OCI-LY1 (cell line): ENCODE measurements around the gene ZGRF1.

ENCODE experiments used
- CTCF ChIP-seq: fragments of 200-600 bp; sonication (generic), shearing (Covaris generic); IDR thresholded peaks from 2 replicates; pipeline ENCODE4 v1.5.1; 2017; ENCODE audit warnings: mild to moderate bottlenecking, antibody characterized with exemption, low read length, moderate library complexity, mixed read lengths
- EZH2 ChIP-seq: fragments of 200-600 bp; sonication (generic), shearing (Covaris generic); IDR thresholded peaks from 2 replicates; pipeline ENCODE4 v1.8.0; 2017; ENCODE audit warnings: borderline replicate concordance, mixed run types, mild to moderate bottlenecking, antibody characterized with exemption, low read length, moderate library complexity, mixed read lengths

- TF ChIP-seq CTCF = no peak
- no peak for TF ChIP-seq EZH2
These were observed 11.1 kb upstream of the ZGRF1 start for GRCh38 chr4:112647785-112648184.
